WTC11 (cell line): ENCODE data around the gene ZCCHC18.

Source experiments
- FOXK1 ChIP-seq: sonication (generic); formaldehyde crosslinking; IDR thresholded peaks from 2 replicates; pipeline ENCODE4 v1.8.0; 2022; ENCODE audit warnings: mild to moderate bottlenecking, moderate library complexity, missing genetic modification reagents
- RELA ChIP-seq: sonication (generic); formaldehyde crosslinking; IDR thresholded peaks from 2 replicates; pipeline ENCODE4 v1.8.1; 2022; ENCODE audit warnings: missing genetic modification reagents, mild to moderate bottlenecking, borderline replicate concordance
- ZNF416 ChIP-seq: fragments of 250-450 bp; sonication (Bioruptor Pico); IDR thresholded peaks from 2 replicates; pipeline ENCODE4 v1.9.0; 2021; ENCODE audit warnings: mild to moderate bottlenecking, inconsistent platforms
- TF ChIP-seq, protein P1 (sequence below): sonication (generic); formaldehyde crosslinking; IDR thresholded peaks from 2 replicates; pipeline ENCODE4 v1.8.1; 2022; ENCODE audit warnings: low read depth, missing genetic modification reagents, borderline replicate concordance
- TF ChIP-seq, protein P2 (sequence below): fragments of 200-600 bp; IDR thresholded peaks from 2 replicates; pipeline ENCODE4 v1.8.0; 2022; ENCODE audit warnings: antibody characterized with exemption

DNA sequence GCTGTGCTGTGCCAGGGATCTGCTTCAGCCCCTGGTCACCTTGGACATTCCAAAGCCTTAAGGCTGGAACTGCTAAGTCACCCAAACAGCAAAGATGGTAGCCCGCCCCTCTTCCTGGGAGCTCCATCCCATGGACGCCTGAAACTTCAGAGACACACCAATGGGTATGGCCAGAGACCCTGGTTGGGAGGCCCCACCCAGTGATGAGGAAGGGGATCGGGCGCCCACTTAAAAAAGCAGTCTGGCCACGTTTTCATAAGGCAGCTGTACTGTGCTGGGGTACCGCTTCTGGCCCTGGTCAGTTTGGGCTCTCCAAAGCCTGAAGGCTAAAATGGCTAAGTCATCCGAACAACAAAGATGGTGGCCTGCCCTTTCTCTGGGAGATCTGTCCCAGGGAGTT lies 26.8 kb upstream of the ZCCHC18 start:
- TF ChIP-seq, protein P1, sequence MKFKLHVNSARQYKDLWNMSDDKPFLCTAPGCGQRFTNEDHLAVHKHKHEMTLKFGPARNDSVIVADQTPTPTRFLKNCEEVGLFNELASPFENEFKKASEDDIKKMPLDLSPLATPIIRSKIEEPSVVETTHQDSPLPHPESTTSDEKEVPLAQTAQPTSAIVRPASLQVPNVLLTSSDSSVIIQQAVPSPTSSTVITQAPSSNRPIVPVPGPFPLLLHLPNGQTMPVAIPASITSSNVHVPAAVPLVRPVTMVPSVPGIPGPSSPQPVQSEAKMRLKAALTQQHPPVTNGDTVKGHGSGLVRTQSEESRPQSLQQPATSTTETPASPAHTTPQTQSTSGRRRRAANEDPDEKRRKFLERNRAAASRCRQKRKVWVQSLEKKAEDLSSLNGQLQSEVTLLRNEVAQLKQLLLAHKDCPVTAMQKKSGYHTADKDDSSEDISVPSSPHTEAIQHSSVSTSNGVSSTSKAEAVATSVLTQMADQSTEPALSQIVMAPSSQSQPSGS (CRISPR knock-in tag) = no peak
- TF ChIP-seq, protein P2, sequence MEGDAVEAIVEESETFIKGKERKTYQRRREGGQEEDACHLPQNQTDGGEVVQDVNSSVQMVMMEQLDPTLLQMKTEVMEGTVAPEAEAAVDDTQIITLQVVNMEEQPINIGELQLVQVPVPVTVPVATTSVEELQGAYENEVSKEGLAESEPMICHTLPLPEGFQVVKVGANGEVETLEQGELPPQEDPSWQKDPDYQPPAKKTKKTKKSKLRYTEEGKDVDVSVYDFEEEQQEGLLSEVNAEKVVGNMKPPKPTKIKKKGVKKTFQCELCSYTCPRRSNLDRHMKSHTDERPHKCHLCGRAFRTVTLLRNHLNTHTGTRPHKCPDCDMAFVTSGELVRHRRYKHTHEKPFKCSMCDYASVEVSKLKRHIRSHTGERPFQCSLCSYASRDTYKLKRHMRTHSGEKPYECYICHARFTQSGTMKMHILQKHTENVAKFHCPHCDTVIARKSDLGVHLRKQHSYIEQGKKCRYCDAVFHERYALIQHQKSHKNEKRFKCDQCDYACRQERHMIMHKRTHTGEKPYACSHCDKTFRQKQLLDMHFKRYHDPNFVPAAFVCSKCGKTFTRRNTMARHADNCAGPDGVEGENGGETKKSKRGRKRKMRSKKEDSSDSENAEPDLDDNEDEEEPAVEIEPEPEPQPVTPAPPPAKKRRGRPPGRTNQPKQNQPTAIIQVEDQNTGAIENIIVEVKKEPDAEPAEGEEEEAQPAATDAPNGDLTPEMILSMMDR = no peak
- no peak for TF ChIP-seq ZNF416 (CRISPR knock-in tag)
- no peak for TF ChIP-seq FOXK1 (CRISPR knock-in tag)
- no peak for TF ChIP-seq RELA (CRISPR knock-in tag)
